GM19025 (cell line): ENCODE results near the gene SH3GLB2.
"Not testable (repeated sequence)": the region's sequence is repeated elsewhere in the genome, so short reads cannot be mapped to it uniquely, and the experiment has no call there.

Experiments
- ATAC-seq: cut with Tn5 transposase; IDR thresholded peaks from one replicate; pipeline ENCODE4 v1.9.1; 2021; ENCODE audit warnings: mild to moderate bottlenecking, low read depth, moderate library complexity; ENCODE audit not compliant: unreplicated experiment

Gene SH3GLB2

DNA sequence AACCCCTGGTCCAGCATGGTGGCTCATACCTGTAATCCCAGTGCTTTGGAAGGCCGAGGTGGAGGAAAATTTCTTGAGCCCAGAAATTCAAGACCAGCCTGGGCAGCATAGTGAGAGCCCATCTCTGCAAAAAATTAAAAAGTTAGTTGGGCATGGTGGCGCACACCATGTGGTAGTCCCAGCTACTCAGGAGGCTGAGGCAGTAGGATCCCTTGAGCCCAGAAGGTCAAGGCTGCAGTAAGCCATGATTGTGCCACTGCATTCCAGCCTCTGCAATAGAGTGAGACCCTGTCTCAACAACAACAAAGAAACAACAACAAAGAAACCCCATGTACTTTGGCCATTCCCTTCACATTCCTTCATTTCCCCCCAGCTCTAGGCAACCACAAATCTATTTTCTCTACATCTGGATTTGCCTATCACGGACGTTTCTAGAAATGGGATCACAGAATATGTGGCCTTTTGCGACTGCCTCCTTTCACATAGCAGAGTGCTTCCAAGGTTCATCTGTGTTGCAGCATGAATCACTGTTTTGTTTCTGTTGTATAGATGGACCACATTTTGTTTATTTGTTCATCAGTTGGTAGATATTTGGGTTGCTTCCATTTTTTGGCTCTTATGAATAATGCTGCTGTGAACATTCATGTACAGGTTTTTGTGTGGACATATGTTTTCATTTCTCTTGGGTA, 26.2 kb upstream of the SH3GLB2 start:
- ATAC-seq = no peak

DNA sequence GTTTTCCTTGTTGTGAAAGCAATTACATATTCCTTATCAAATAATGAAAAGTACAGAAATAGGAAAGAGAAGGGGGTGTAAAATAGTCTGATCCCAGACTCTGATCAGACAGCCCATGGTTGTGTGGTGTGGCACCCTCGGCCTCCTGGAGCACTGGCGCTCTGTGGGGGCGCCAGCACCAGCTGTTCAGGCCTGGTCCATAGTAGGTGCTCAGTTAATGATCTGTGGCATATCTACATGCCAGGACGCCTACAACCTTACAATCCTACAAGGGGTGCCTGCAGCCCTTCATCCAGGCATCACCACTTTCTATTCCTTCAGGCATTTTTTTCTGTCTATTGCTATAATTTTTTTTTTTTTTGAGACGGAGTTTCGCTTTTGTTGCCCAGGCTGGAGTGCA, 24.9 kb upstream of the SH3GLB2 start:
- ATAC-seq = no peak

DNA sequence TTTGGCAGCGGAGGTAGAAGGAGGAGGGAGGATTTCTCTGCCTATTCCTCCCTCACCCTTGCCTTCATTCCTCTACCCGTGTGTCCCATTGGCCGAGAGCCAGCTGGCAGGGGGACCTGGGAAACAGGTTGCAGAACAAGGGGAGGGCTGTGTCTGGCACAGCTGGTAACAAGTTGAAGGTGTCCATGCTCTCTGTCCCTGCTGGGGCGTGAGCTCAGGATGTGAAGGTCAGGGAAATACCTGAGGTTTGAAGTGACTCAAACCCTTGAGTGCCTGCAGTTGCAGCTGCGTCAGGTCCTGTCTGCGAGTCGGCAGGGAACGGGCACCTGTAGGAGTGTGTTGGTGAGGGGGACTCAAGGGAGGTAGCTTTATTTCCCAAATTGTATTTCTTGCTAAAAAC, 24.5 kb upstream of the SH3GLB2 start:
- ATAC-seq = no peak

DNA sequence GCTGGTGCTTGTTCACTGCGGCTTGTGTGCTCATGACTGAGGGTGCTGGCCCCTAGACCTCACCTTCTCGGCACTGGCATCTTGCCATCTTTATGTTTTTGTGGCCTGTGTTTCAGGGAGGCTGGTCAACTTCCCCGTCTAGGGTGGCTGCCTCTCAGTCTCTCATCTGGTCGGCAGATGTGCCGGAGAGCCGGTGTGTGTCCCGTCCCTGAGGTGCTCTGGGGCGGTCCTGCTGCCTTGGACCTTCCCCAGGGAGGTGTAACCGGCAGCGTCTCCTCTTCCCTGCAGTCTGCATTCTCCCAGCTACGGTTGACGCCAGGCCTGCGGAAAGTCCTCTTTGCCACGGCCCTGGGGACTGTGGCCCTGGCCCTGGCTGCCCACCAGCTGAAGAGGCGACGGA, 13.9 kb upstream of the SH3GLB2 start:
- no peak for ATAC-seq

DNA sequence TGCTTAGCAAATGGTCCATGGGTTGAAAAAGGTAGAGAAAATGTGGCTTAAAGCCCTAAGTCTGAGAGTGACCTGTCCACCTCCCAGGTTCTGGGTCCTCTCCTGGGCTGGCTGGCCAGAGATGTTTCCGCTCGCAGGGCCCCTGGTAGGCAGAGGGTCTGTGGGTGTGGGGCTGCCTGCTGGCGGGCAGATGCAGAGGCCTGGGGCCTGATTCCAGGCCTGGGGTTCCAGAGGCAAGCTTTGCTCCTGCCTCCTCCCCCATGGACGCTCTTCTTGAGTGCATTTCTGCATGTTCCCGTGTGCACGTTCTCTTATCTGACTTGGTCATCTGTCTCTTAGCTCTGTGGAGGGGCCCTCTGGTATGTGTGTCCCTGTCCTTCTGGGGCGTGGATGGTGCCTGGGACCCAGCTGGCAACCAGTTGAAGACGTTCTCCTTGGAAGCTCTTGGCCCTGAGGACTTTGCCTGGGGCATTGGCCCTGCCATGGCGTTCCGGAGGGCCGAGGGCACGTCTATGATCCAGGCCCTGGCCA, 12.0 kb upstream of the SH3GLB2 start:
- ATAC-seq = no peak

DNA sequence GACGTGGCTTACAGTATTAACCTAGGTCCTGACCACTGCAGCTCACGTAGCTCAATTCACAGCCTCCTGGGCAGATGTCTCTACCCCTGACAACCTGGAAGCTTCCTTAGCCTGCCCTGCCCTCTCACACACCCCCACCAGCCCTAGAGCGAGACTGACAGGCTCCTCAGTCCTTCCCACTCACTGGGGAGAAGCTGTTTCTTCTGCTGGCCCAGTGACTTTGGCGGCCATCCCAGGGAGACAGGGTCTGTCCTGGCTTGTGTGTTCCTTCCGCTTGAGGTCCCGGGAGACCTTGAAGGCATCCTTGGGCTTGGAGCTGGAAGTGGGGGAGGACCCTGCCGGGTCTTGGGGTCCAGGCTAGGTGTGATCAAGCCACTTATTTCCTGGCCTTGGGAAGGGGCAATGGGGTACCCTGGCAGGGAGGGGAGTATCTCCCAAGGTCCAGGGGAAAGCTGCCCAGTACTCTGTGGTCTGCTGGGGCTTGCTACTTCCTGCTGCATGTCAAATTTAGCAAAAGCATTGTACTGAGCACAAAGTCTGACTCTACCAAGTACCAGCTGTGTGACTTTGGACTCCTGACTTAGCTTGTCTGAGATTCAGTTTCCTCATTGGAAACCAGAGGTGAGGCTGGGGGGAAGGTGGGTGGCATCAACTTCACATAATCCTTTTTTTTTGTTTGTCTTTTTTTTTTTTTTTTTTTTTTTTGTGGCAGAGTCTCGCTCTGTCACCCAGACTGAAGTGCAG, 10.2 kb upstream of the SH3GLB2 start:
- no peak for ATAC-seq

DNA sequence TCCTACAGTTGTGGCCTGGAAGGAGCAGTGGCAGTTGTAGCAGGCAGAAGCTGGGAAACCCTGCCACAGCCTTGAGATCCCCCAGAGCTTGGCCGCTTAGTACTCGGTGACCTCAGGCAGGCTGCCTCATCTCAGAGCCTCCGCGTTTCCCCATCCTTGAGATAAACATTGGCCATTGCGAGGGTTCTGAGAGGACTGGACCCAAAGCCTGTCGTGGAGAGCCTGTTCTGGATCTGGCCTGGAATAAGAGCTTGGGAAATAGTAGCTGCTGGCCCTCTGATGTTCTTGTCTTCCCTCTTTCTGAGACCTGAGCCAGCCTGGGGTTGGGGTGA, 9.6 kb upstream of the SH3GLB2 start:
- no peak for ATAC-seq

DNA sequence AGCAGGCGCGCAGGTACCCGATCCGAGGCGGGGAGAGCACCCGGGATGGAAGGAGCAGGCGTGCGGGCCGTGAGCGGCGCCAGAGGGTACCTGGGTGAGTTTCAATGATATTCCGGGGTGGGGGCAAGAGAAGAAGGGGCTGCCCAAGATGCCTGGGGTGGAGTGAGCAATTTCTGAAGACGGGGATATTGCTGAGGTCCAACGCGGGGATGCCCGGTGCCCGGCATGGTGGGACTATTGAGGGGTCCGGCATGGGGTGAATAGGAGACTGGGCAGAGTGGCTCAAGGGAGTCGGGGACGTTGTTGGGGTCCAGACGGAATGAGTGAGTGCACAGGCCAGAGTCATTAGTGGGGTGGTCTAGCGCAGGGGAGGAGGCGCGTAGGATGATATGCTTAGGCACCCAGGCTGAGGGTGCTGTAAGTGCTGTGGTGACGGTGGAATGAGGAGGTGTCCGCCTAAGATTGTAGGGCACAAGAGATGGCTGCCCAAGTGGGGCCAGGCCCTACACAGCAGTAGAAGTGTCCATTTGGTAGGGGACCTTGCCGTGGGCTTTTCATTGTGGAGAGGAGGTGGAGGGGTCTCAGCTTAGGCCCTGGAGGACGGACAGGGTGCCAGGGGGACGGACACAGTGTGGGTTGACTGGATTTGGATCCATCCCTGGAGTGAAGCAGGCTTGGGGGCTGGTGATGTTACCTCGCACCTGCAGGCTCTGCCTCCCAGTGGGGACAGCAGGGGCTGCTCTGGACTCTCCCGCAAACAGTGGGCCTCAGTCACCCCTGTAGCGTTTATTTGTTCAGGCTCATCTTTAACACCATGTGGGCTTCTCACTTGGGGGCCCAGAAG, 9.0 kb upstream of the SH3GLB2 start:
- no peak for ATAC-seq

DNA sequence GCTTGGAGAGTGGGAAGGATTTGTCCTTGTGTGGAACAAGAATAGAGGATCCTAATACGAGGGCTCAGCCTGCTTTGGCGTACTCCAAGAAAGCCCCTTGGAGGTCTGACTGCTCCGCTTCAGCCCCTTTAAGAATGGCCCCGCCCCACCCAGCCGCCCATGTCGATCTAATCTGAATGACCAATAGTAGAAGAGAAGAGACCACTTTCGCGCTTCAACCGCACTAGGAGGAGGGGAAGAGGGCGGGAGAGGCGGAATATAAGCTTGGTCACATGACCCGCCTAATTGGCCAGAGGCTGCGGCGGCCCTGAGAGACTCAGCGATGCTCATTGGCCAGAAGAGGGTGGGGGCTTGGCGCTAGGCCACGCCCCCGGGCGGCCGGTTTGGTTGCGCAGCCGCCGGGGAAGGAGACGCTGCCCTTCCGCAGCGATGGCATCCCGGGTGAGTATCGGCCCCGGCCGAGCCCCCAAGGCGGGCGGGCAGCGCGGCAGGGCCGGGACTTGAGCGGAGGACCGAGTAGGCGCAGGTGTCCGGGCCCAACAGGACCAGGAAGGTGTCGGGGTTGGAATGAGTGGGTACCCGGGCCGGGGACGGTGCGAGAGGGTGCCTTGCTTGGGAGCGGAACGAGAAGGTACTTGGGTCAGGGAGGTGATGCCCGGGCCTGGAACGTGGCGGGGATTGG, 8.3 kb upstream of the SH3GLB2 start, which contains the start of gene MIGA2:
MIGA2 (plus strand) TSS at position 386 of the 682 bp plus-strand sequence. CDS start 3,969 bp downstream, outside the sequence.
- ATAC-seq = peak; percentile 98

DNA sequence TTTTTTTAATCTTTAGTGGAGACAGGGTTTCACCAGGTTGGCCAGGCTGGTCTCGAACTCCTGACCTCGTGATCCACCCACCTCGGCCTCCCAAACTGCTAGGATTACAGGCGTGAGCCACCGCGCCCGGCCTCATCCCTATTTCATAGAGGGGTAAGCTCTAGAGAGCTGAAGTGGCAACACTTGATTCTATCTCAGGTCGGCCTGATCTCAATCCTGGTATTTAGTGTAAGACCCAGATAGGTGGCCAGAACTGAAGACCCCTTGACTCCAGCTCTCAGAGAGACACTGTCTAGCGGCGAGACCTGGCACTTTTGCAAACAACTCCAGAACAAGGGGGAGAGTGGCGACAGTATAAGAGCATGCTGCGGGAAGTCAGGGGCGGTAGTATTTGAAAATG, 7.7 kb upstream of the SH3GLB2 start:
- not testable (repeated sequence) for ATAC-seq

DNA sequence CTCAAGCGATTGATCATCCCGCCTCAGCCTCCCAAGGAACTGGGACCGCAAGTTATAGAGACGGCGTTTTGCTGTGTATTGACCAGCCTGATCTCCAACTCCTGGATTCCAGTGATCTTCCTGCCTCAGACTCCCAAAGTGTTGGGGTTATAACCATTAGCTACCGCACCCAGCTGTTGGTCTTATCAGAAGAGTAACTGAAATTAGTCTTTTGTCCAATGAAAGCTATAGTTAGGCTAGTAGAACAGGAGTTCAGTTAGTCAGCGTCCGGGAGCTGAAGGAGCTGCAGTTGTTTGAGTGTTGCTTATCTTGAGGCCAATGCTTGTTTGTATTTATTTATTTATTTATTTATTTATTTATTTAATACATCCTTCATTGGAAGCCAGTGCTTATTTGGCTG, 5.1 kb upstream of the SH3GLB2 start:
- no peak for ATAC-seq

DNA sequence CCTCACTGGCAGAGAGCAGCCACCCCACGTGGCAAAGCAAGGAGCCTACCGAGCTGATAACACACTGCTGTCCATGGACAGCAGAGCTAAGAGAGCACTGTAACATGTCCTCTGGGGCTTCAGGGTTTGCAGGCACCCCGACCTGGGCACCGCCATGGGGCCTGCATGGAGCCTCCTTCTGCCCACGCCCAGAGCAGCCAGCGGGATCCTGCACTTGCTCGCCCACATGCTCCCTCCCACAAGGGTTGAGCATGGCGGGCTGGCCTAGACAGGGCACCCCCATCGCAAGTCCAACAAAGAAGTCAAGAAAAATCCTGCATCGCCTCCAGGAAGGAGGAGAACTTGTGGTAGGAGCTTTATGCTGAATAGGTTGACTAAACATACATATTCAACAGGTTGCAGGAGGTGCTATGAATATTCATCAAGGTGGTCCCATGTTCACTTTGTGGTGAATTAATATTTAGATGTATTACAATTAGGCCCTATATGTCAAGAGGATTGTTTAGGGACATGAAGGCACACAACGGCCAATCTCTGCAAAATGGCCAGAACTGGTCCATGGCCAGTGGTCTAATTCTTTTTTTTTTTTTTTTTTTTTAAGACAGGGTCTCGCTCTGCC, 4.5 kb upstream of the SH3GLB2 start:
- ATAC-seq = no peak

DNA sequence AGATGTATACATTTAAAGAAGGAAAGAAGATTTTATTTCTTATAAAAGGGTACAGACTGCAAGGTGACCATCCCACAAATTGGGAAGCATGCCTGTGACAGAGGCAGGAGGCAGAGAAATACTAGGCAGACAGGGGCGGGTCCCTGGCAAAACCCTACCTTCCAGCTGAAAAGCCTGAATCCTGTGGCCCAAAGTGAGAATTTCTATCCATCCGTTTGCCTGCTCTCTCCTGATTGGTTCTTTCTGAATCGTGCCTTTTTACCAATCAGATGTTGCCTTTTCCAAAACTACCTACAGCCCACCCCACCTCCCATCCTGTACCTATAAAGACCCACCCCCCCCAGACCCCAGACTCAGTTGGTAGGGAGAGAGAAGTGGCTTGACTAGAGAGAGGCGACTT, 3.4 kb upstream of the SH3GLB2 start:
- ATAC-seq = no peak

DNA sequence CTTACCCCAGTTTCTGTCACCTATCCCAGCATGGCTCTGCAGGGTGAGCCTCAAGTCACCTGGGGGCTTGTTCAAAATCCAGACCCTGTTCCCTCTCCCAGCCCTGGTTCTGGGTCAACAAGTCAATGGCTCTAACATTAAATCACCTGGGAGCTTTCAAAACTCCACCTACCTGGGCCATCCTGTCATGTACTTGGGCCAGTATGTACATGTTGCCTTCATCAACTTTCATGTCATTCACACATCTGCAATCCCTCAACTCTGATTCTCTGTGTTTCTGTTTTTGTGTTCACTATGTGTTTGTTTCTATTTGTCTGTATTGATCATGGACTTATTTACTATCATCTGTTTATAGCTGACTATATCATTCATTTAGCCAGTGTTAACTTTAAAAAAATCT, 2.1 kb upstream of the SH3GLB2 start:
- no peak for ATAC-seq

DNA sequence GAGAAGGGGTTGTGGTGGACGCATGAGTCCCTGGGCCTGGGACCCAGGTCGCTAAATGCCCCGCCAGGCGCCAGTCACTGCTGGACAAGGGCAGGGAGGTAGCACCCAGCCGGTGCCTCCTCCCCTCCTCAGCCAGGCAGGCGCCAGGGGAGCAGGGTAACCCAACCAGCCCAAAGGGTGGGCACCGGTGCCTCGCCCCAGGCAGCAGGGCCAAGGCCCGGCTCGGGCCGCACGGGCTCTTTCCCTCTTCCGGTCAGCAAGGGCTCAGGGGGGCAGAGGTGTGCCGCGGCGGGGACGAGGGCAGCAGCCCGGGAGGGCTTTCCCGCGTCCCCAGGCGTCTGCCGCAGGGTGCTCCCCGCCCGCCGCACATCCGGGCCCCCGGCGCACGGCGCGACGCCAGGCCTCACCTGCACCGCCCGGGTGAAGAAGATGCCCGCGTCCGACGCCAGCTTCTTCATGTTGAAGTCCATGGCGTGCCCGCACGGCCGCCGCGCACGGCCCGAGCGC, 393 bp downstream of the SH3GLB2 start:
- peak; percentile 37 for ATAC-seq

DNA sequence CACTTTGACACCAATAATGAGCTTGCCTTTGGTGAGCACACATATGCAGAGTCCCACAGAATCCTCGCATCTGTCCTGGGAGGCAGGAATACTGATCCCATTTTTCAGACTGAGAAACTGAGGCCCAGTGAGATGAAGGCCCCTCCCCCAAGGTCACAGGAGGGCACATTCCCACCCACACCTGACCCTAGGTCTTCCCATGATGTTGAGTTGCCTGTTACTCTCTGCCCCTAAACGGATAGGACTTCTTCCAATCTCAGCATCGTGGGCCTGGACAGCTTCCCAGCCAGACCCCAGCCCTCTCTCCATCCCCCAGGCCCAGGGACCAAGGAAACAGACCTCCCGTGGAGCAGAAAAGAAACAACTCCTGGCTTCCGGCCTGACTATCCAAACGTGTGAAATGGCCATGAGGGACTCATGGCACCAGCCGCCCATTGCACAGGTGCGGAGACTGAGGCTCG, 877 bp downstream of the SH3GLB2 start:
- ATAC-seq = no peak

DNA sequence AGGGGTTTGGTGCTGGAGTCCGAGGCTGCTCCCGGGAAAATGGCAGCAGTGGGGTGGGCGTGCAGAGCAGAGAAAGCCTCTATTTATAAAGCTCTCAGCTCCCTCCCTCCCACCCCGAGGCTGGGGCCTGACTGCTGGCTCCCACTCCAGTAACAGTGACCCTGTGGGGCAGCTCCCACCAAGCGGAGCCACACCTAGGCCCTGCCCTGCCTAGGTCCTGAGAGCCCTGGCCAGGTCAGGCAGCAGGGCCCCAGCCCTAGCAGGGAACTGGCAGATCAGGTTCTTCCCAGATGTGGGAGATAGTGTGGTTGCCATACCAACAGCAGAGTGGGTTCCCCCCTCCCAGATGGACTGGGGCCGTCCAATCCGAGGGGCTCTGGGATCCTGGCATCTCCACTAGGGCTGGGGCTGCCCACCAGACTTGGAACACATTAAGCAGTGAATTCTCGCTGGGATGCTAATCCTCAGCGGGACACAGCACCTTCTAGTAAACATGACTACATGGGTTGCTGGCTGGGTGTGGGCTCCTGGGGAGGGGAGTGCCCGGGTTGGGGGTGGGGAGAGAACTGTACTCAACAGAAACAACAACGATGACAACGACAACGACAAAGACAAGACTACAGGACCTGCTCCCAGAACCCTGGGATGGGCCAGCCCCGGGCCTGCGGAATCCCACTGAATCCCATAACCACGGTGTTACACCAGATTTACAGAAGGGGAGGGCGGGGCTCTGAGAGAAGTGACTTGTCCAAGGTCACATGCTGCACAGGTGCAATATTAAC, 1.5 kb downstream of the SH3GLB2 start:
- ATAC-seq = no peak

DNA sequence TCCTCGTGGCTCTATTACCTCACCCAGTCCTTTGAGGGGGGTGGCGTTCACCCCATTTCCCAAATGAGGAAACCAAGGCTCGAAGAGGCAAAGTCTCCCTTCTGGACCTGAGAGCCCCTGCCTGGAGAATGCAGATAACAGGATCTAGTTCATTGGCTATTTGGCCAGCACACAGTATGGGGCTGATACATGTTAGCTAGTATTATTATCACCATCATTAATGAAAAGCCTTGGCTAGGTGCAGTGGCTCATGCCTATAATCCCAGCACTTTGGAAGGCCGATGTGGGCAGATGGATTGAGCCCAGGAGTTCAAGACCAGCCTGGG, 4.3 kb downstream of the SH3GLB2 start:
- ATAC-seq = no peak
